Cardiac fibroblast (primary cell): Measurements from ENCODE around the gene IL16.

ENCODE experiments used
- DNase-seq, 2 donors: peaks; one replicate each; pipeline versions ENCODE4 v3.0.0 to v3.0.0-alpha.2; 2010; ENCODE audit warnings: low read depth in 2 of 2
- H3K4me3 ChIP-seq, 2 donors: replicated peaks in 1 of 2; 1 replicate in 1 of 2; 2 replicates in 1 of 2; pipeline ENCODE4 v1.5.1; 2011; ENCODE audit warnings: low read depth in 2 of 2, low read length in 2 of 2, mild to moderate bottlenecking in 2 of 2, moderate library complexity in 1 of 2
- CTCF ChIP-seq: IDR thresholded peaks from one replicate; pipeline ENCODE4 v1.5.1; 2011; ENCODE audit warnings: low read depth, mild to moderate bottlenecking, low read length, inconsistent platforms

IL16 gene

GRCh38 chr15:81244306-81244705 is 47.6 kb downstream of the IL16 start:
- H3K4me3 ChIP-seq = no peak overlapping the region

GRCh38 chr15:81253846-81254245 is 57.2 kb downstream of the IL16 start:
- no peak overlapping the region for H3K4me3 ChIP-seq
- no peak for TF ChIP-seq CTCF
- DNase-seq = no peak

More at GRCh38 chr15:81244306-81244705, 47.6 kb downstream of the IL16 start:
- DNase-seq = no peak
- no peak for TF ChIP-seq CTCF

GRCh38 chr15:81254277-81254915 is 57.7 kb downstream of the IL16 start:
- TF ChIP-seq CTCF = no peak
- H3K4me3 ChIP-seq = no peak overlapping the region
- DNase-seq = no peak

GRCh38 chr15:81254916-81255290 is 58.2 kb downstream of the IL16 start:
- DNase-seq = peak in 1 of 2 donors; percentile 38
- H3K4me3 ChIP-seq = no peak overlapping the region
- TF ChIP-seq CTCF = no peak

- no peak overlapping the region for H3K4me3 ChIP-seq
- TF ChIP-seq CTCF = no peak
- DNase-seq = no peak
Observed at GRCh38 chr15:81255315-81255957, 58.8 kb downstream of the IL16 start.

- no peak for TF ChIP-seq CTCF
- no peak overlapping the region for H3K4me3 ChIP-seq
- peak in 1 of 2 donors; percentile 25 for DNase-seq
Observed at GRCh38 chr15:81255958-81256320, 59.3 kb downstream of the IL16 start.
